Stimulated activated naive CD4-positive, alpha-beta T cell treated with Interleukin-2 at 50 U/mL for 16 hours (primary cell): ENCODE results near the gene PTPRH.

Experiments
- DNase-seq: peaks from one replicate; lab custom pipeline; 2025; lab: John Stamatoyannopoulos, UW

The PTPRH gene

DNA sequence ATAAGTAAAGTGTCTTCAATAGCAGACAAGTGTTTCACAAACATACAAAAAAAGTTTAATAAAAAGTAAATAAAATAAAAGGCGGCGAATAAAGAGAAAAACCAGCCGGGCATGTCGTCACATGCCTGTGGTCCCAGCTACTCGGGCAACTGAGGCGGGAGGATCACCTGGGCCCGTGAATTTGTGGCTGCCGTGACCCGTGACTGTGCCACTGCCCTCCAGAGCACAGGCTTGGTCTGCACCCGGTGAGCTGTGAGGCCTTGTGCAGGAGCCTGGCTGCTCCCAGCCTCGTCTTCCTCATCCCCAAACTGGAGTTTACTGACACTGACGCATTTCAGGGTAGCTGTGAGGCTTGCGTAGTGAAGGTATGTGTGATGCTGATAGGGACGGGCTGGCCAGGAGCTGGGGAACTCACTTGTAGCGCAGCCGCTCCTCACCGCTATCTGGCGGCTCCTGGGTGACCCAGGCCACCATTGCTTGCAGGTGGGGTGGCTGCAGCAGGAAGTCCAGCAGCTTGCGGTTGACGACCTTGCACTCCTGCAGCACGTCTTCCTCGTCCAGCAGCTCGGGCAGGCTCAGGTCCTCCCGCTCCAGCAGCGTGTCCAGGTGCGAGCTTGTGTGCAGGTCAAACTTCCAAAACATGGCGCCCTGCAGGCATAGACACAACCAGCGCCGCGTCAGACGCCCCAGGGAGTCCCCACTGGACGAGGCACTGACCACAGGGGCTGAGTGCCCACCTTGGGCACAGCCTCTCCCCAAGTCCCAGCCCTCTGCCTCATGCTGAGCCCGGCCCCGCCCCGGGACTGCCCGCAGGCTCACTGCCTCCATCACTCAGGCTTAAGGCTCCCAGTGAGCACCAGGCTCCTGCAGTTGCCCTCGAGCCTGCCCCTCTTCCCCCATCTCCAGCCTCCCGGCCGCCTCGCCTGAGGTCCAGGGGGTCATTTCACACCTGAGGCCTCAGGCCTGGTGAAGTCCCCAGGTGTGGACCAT is 37.5 kb upstream of the PTPRH start:
- no peak for DNase-seq

- no peak for DNase-seq
Observed at GRCh38 chr19:55245236-55245904, 36.1 kb upstream of the PTPRH start.

GRCh38 chr19:55244004-55244680 is 34.8 kb upstream of the PTPRH start:
- no peak for DNase-seq

GRCh38 chr19:55242517-55242916 is 33.2 kb upstream of the PTPRH start:
- DNase-seq = no peak

GRCh38 chr19:55241935-55242464 is 32.7 kb upstream of the PTPRH start:
- DNase-seq = no peak

GRCh38 chr19:55241143-55241934 is 32.0 kb upstream of the PTPRH start:
- no peak for DNase-seq

GRCh38 chr19:55240713-55241020 is 31.4 kb upstream of the PTPRH start:
- DNase-seq = no peak

- DNase-seq = no peak
Observed at GRCh38 chr19:55239004-55239403, 29.7 kb upstream of the PTPRH start.

DNA sequence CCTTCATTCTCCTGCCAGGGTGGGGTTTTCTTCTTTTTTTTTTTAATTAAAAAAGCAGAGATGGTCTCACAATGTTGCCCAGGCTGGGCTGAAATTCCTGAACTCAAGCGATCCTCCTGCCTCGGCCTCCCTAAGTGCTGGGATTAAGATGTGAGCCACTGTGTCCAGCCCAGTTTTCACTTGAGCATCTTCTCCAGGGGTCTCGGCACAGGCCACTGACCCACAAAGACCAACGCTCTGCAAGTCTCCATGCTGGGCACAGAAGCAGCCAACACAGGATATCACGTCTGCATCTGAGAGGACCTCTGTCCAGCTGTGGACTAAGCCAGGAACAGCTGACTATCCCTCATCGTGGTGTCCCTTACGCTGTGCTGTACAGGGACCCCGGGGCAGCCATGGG is 28.7 kb upstream of the PTPRH start:
- DNase-seq = no peak

DNA sequence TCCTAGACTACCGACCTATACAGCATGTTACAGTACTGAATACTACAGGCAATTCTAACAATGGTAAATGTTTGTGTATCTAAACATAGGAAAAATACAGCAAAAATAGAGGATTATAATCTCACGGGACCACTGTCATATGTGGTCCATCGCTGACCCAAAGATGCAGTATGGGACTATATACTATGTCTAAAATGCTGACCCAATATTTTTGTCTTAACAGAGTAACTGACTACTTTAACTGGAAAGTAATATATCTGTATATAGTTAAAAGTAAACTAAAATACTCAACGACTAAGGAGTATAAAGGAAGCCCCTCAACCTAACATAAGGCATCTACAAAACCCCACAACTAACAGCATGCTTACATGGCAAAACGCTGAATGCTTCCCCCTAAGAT is 23.7 kb upstream of the PTPRH start:
- DNase-seq = no peak

GRCh38 chr19:55232286-55232602 is 22.9 kb upstream of the PTPRH start:
- no peak for DNase-seq

DNA sequence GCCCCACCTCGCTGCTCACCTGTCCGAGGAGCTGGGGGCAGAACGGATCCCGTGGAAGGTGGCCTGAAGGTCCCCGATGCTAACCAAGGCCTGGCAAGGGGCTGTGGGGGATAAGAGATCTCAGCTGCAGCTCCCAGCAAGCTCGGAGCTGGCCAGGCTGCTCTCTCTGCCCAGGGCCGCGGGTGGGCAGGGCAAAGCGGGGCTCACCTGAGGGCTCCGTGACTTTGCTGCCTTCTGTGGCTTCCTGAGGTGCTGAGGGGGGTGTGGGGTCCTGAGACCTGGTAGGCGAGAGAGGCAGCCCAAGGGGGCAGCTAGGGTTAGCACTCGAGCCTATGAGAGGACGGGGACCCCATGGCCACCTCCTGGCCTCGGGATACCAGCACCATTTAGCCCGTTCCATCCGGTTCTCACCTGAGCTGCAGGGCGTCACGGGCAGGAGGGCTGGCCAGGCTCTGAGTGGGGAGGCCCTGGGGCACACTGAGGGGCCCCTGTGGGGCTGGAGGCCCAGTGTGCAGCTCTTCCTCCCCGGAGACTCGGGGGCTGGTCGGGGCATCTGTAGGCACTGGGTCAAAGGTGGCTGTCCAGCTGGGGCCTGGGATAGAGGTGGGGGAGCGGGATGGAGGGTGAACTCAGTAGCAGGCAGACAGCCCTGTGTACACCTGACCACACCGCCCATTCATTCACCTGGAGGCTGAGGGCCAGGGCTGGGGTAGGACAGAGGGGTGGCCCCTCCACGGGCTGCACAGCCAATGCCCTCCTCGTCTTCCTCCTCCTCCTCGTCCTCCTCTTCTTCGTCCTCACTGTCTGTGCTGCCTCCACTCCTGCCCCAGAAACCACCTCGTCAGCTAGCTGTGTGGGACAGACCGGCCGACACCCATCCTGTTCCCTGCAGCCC is 22.3 kb upstream of the PTPRH start:
- no peak for DNase-seq

DNA sequence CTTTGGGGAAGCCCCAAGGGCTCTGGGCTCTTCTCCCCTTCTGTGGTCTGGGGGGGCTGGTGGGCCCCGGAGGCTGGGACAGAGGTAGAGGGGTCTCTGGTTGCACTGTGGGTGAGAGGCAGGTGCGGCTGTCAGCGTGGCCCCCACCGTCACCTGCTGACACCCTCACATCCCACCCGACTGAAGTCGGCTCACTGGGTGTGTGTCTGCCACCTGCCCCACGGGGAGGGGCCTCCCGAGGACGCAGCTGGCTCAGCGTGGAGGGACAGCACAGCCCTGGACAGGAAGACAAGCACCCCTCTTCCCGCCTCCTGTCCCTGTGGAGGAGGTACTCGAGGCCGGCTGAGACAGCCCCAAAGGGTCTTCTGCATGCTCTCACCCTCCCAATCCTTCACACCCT is 21.5 kb upstream of the PTPRH start:
- DNase-seq = no peak

GRCh38 chr19:55230329-55230728 is 21.0 kb upstream of the PTPRH start:
- no peak for DNase-seq

DNA sequence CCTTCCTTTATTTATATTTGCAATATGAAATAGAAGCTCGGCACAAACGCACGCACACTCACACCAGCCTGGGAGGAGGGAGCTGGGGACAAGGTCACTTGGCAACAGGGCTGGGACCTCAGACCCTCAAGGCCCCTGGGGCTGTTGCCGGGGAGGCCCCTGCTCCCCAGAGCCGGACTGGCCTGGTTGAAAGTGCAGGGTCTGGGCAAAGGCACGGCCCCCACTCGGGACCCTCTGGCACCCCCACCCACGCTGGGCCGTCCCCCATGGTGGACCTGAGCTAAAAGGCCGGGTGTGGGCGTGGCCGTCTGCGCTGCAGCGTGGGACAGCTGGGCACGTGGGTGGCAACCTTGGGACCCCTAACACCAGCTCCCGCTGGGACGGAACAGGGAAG is 20.5 kb upstream of the PTPRH start:
- no peak for DNase-seq

DNA sequence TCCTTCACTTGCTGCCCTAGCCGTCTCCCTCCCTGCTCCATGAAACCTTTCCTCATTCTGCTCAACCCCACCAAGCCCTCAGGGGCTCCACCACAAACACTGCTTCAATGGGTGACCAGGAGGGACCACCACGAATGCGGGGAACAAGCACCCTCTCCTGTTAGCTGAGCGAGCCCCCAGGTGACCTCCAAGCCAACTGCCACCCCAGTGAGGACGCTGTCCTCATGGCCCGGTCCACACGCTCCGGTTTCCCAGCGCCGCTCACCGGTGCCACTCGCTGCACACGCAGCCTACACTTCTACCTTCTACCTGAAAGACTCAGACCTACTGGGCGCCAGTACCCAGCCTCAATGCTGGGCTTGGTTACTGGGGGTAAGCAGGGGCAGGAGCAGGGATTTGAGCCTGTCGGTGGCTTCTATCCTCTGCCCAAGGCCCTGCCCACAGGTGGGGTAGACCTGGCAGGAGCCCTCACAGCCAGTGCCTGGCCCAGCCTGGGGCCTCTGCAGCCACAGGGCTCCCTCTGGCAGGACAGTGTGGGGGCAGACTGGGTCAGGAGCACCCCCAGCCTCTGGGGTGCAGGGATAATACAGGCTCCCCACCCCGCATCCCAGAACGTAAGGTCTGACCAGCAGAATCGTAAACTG is 20.0 kb upstream of the PTPRH start:
- no peak for DNase-seq

DNA sequence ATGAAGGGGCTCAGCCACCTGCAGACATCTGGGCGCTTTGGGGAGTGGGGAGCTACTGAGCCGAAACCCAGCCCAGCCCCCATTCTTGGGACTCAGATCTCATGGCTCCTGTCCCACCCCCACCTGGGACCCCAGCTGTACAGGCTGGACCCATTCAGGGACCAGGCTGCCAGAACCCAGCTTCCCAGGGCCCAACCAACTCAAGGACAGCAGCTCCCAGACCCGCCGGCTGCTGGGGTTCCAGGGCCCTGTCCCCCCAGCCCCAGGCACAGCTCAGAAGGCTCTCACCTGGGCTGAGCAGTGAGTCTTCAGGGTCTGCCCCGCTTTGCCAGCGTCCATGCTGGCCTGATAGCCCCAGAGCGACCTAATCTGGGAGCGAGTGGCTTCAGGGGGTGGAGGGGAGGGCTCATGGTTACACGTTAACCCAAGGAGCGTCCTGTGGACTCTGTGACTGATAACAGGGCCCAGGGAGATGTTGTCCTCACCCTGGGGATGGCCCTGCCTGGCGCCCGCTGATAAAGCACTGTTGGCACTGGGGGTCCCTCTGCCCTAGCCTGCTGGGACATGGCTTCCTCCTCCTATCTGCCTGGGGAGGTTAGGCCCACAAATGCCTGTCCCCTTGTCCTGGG is 19.2 kb upstream of the PTPRH start, which contains the start of gene TMEM86B:
Gene TMEM86B (minus strand): TSS at position 361 of the 629 bp plus-strand sequence. CDS start 22 bp downstream, at position 339.
- no peak for DNase-seq

DNA sequence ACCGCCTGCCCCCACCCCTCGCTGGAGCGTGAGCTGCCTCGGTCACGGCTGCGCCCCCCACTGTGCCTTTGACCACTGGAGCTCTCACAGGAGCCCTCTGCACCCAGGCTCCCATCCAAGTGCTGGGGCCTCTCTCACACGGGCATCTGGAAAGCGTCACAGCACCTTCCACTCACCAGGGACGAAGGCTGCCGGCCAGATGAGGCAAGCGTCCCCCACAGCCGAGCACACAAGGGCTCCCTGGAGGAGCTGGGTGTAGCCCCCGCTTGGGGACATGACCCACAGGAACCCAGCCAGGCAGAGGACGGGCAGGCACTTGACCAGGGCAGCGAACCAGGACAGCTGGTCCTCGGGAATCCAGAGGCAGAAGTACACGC is 18.7 kb upstream of the PTPRH start:
- no peak for DNase-seq

GRCh38 chr19:55227241-55228014 is 18.1 kb upstream of the PTPRH start:
- no peak for DNase-seq
